Activated CD4-positive, CD25-positive, alpha-beta regulatory T cell treated with anti-CD3 and anti-CD28 coated beads, Interleukin-2, amount 50 U/mL, for 24 hours (primary cell): ENCODE results near the gene MARCHF7.
"Not testable (repeated sequence)": the region's sequence is repeated elsewhere in the genome, so short reads cannot be mapped to it uniquely, and the experiment has no call there.

ENCODE experiments used
- ATAC-seq, 2 donors: fragments of 150-1000 bp; cut with Tn5 transposase; one replicate each; pipeline ENCODE4 v1.10.0; 2021; ENCODE audit warnings: mild to moderate bottlenecking in 1 of 2, moderate library complexity in 1 of 2

MARCHF7 gene, protein sequence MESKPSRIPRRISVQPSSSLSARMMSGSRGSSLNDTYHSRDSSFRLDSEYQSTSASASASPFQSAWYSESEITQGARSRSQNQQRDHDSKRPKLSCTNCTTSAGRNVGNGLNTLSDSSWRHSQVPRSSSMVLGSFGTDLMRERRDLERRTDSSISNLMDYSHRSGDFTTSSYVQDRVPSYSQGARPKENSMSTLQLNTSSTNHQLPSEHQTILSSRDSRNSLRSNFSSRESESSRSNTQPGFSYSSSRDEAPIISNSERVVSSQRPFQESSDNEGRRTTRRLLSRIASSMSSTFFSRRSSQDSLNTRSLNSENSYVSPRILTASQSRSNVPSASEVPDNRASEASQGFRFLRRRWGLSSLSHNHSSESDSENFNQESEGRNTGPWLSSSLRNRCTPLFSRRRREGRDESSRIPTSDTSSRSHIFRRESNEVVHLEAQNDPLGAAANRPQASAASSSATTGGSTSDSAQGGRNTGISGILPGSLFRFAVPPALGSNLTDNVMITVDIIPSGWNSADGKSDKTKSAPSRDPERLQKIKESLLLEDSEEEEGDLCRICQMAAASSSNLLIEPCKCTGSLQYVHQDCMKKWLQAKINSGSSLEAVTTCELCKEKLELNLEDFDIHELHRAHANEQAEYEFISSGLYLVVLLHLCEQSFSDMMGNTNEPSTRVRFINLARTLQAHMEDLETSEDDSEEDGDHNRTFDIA

DNA sequence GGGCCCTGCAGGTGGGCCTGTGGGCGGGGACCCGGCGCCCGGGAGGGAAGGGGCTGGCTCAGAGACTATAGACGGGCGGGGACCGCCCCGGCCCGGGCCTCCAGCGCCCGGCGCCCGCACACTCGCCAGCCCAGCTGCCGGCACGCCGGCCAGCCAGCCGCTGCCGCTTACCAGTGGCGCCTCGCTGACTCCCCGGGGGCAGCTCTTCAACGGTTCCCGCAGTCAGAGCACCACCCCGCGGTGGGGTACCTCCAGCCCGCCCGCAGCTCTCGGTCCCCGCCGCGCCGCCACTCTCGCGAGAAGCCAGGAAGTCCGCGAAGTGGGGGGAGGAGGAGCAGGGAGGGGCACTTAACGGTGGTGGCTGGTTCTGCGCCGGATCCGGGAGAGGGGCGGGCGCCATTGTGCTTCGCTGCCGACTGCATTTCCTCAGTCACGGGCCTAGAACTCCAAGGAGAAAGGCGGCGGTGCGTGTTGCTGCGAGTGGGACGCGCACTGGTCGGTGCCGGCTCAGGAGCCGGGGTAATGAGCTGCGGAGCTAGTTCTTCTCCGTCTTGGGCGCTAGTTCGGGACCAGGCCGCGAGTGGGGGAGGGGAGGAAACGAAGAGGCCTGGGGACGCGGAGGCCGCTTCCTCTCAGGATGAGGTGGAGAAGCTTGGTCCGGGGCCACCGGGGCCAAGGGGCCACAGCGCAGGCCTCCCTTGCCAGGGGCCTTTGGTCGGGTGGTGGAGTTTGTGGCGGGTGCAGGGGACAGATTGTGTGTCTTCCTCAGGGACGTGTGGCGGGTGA lies at the start of gene MARCHF7:
TSS of gene MARCHF7 (plus strand) at position 364 of the 786 bp plus-strand sequence. CDS start 16,517 bp downstream, outside the sequence.
- peak; percentile 90 to 93 for ATAC-seq

DNA sequence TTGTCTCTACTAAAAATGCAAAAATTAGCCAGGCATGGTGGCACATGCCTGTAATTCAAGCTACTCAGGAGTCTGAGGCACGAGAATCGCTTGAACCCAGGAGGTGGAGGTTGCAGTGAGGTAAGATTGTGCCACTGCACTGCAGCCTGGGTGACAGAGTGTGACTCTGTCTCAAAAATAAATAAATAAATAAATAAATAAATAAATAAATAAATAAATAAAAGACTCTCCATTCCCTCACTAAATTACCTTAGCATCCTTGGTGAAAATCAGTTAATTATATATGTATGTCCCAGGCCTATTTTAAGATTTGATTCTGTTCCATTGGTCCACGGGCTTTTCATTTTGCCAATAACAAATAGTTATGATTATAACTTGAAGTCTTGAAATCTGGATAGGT lies 44.9 kb upstream of the MARCHF7 start:
- ATAC-seq: not testable (repeated sequence)

DNA sequence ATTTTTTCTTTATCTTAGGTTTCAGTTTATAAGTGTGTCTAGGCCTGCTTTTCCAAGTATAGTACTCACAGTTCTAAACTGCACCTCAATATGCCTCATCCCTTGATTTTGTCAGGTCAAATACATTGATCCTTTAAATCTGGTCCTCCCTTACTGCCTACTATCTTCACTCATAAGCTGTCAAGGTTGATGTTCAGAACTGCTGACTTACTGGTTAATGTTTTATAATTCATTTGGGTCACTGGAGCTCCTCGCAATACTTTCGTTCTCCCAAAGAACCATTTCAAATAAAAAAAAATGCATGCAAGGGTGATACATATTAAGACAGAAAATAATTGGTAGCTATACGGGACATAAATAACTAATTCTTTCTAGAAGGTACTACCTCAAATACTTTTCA lies 41.3 kb upstream of the MARCHF7 start:
- ATAC-seq: no peak

DNA sequence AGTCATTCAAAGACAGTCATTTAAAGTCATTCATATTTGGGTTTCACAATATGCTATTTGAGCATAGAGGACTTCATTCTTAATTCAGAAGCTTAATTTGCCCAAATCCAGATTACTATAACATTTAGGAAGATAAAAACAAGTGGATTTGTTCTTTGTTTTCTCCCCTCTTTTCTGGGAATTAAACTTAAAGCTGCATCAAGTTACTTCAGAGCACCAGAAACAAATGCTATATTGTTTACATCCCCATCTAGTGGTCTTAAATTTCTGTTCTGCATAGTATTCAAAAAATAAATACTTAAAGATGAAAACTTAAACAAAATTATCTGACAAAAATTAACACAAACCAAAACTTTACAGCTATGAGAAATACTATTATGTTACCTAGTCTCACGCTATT lies 34.7 kb upstream of the MARCHF7 start:
- ATAC-seq: no peak

DNA sequence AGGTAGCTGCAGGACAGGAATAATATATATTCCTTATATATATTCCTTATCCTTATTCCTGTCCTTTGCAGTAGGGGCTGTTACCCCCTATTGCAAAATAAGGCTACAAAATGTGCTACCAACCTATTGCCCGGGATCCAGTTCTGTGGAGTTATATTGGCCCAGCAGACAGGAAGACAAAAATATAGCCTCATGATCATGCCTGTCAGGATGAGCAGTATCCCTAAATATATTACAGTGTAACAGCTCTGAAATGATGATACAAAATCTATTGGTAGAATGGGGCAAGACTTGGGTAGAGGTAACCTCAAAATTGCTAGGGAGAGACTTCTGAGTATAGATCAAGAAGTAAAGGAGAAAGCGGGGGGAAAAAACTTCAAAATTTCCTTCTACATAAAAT lies 31.6 kb upstream of the MARCHF7 start:
- ATAC-seq: no peak

DNA sequence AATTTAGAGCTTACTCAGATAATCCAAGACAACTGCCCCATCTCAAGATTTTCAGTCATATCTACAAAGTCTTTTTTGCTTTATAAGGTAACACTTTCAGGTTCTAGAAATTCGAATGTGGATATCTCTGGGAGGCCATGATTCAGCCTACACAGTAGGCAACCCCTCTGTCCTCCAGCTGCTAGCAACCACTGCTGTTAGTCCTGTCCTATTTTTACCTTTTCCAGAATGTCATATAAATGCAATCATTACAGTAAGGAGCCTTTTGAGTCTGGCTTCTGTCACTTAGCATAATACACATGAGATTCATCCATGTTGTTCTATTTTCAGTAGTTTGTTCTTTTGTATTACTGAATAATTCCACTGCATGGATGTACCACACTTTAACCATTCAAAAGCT lies 28.5 kb upstream of the MARCHF7 start:
- ATAC-seq: no peak

DNA sequence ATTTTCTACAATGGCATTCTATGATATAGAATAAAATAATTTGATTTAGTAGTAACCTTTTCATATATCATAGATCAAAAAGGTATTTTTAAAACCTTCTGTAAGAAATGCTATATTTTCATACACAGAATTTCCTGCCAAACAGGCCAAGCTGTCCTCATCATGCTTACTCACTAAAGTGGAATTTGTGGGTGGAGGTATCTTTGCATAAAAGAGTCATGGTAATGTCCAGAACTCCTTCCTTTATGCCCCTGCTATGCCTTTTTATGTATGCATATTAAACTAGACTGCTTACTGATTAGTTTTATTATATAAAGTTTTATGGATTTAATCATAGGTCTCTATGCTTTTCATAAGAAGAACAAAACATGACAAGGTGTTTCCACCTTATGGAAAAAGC lies 27.5 kb upstream of the MARCHF7 start:
- ATAC-seq: no peak

DNA sequence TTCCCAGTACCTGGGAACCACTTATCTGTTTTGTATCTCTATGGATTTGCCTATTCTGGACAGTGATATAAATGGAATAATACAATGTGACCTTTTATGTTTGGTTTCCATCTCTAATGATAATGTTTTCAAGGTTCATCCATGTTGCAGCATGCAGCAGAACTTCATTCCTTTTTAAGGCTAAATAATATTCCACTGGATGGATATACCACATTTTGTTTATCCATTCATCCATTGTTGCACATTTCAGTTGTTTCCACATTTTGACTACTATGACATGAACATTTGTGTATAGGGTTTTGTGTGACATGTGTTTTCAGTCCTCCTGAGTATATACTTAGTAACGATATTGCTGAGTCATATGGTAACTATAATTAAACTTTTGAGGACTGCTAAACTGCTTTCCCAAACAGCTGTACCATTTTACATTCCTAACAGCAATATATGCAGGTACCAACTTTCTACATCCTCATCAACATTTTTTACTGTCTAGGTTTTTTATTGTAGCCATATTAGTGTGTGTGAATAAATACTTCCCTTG lies 17.7 kb upstream of the MARCHF7 start:
- no peak for ATAC-seq

DNA sequence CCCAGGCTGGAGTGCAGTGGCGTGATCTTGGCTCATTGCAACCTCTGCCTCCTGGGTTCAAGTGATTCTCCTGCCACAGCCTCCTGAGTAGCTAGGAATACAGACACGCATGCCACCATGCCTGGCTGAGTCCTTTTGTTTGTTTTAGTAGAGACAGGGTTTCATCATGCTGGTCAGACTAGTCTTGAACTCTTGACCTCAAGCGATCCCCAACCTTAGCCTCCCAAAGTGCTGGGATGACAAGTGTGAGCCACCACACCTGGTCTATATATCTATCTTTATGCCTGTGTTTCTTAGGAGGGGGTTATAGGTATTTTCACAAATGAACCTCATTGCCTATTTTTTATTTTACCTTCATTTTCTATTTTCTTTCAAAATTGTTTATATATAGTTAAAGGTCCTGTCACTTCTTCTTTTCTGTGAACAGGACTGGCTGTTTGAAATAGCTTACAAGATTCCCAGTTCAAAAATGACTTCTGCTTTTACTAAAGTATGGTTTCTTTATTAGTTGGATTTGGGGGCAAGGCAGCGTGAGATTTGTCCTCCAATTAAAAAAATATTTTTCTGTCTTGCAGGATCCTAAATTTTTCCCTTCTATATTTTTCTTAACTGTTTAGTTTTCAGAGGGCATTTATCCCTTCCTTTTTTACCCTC lies 16.4 kb upstream of the MARCHF7 start:
- no peak for ATAC-seq

DNA sequence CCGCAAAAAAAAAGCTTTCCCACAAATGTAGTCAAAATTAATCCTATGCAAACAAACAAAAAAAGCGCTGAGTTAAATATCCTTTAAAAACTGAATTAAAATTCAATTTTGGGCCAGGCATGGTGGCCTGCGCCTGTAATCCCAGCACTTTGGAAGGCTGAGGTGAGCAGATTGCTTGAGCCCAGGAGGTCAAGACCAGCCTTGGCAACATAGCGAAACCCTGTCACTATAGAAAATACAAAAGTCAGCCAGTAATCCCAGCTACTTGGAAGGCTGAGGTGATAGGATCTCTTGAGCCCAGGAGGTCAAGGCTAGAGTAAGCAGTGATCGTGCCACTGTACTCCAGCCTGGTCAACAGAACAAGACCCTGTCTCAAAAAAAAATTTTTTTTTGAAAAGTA lies 8.8 kb upstream of the MARCHF7 start:
- ATAC-seq: no peak

DNA sequence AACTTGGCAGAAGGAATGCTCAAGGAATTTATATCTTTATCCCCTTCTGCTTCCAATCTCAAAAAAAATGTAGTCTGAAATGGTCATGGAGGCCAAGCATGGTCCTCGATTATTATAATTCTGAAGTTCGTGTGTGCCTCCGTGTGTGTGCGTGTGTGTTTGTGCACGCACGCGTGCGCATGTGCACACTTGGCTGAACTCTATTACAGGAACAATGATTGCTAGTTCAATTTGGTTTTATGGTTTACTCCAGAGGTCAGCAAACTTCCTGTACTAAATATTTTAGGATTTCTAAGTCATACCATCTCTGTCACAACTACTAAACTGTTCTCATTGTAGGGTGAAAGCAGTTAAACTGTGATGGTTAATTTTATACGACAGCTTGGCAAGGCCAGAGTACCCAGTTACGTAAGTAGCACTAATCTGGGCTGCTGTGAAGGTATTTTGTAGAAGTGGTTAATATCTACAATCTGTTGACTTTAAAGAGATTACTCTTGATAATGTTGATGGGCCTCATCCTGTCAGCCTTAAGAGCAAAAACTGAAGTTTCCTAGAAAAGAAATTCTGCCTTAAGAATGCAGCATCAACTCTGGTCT lies 5.8 kb upstream of the MARCHF7 start:
- no peak for ATAC-seq

DNA sequence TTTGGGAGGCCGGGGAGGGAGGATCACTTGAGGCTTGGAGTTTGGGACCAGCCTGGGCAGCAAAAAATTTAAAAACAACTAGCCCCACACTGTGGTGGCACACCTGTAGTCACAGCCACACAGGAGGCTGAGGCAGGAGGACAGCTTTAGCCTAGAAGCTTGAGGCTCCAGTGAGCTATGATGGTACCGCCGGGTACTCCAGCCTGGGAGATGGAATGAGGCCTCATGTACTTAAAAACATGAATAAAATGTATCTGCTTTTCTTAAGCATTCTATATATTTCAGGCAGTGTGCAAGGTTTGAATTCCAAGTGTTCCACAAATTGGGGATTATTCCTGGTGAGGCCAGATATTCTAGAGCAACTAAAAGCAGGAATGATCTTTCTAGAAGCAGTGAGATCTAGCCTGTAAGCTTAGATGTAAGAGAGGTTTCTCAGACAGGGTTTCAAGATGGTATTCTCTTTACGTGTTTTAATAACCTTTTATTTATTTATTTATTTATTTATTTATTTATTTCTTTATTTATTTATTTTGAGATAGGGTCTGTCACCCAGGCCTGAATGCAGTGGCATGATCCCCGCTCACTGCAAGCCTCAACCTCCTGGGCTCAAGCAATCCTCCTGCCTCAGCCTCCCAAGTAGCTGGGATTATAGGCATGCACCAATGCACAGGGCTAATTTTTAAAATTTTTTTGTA lies 4.1 kb upstream of the MARCHF7 start:
- no peak for ATAC-seq

DNA sequence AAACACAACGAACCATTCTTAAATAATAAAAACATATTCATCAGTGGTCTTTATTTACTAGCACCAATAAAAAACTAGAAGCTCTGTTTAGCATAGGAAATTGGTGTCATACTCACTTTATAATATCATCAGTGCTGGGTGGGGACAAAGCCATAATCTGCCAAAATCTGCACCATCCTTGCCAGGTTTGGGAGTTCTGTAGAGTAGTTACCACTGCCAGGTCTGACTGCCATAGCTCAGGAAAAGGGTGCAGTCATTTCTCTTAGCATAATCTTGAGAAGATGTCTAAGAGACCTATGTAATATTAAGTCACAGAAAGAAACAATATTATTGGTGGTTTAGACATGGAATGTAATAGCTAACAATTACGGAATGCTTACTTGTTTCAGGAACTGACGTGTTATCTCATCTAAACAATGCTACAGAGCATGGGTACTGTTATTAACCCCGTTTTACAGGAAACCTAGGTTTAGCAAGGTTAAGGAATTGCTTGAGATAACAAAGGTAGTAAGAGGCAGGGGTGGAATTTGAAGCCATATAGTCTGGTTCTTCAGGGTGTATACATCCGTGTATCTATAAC lies 1.6 kb upstream of the MARCHF7 start:
- ATAC-seq: no peak

DNA sequence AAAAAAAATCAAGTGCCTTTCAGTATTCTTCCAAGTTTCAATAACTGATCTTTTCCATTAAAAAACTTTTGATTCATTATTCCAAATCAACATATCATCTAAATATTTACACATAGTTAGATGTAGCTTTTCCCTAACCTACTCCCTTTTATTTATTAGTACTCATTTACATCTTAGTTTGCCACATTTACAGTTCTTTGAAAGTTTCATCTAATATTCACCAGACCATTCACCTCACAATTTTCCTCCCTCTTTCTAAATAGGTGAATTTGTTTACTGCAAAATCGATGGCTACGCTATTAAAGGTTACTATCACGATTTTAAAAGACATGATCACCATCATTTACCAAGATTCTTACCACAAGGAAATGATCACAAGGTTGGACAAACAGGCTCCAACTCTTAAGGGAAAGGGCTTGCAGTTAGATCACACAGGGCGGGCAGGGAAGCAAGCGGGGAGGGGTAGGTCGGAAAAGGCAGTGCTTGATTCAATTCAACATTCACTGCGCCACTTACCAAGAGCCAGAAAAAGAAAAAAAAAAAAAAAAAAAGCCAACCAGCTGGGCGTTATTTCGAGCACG lies 654 bp upstream of the MARCHF7 start:
- no peak for ATAC-seq

DNA sequence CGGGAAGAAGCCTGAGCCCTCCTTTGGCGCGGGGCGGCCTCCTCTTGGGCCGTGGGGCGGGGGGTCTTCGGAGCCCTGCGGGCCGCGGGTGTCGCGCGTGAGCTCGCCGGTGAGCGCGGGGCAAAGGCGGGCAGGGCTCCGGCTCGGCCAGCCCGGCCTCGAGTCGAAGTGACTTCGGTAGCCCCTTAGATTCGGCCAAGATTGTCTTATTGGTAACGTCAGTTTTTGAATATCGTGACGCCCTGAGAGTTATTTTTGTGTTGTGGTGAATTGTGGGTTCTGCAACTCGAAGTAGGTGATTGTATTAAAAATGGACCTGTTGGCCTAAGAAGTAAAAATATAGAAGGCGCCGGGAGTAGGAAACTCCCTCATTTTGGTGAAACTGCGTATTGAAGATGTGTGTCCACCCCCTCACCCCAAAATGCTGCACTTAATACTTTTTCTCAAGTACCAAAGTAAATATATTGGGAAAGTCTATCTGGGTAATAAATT lies 669 bp downstream of the MARCHF7 start:
- ATAC-seq: peak; percentile 0 to 1

DNA sequence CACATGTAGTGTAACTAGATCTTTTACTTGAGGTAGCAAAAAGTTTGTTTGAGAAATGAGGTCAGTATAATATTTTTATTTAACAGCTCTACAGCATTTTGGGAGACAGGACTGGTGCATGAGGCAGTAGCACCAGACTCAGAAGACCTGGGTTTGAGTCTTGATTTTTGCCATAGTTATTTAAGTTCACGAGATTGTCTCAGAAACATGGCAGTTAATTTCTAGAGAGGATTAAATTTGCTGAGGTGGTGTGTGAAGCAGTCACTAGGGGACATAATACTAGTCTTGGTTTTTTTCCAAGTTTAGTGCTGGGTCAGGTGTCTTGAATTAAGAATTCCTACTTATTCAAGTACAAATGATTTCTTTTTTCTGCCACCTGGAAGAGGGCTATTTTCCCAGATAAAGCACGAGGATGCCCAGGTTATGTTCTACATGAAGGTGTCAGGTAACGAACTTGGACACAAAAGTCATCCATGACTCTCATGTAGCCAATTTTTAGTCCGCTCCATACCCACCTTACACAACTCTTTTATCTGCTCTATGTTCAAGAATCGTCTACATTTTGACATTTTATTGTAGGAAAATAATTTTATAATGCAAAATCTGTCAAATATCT lies 1.4 kb downstream of the MARCHF7 start:
- ATAC-seq: no peak

DNA sequence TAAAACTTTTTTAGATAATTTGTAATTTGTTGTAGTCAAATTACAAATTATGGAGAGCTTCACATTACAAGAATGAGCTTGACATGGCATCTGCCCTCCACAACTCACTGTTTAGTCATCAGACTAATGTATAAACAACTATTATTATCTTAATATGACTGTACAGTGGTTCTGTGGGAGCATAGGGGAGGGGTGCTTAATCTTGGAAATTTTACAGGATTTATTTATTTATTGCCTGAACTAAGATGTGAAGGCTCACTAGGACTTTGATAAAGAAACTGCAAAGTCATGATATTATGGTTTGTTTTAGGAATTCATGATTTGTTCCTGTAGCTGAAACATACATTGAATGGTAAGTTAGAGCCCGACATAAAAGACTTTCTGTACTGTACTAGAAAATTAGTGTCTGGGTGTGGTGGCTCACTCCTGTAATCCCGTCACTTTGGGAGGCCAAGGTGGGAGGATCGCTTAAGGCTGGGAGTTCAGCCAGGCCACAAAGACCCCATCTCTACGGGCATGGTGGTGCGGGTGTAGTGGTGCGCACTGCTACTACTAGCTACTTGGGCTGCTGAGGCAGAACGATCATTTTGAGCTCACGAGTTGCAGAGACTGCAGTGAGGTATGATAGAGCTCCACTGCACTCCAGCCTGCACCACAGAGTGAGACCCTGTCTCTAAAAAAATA lies 2.1 kb downstream of the MARCHF7 start:
- ATAC-seq: peak in 1 of 2 donors; percentile 15

DNA sequence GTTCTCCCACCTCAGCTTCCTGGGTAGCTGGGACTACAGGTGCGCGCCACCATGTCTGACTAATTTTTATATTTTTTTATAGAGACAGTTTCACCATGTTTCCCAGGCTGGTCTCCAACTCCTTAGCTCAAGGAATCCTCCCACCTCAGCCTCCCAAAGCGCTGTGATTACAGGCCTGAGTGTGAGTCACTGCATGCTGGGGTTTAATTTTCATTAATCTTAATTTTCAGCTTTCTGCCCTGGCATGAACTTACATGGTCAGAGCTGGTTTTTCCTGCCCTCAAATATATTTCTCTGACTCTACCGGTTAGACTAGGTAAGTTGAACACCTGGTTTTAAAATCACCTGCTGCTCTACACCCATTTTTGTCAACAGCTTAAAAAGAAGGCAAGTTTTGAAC lies 3.1 kb downstream of the MARCHF7 start:
- ATAC-seq: no peak

DNA sequence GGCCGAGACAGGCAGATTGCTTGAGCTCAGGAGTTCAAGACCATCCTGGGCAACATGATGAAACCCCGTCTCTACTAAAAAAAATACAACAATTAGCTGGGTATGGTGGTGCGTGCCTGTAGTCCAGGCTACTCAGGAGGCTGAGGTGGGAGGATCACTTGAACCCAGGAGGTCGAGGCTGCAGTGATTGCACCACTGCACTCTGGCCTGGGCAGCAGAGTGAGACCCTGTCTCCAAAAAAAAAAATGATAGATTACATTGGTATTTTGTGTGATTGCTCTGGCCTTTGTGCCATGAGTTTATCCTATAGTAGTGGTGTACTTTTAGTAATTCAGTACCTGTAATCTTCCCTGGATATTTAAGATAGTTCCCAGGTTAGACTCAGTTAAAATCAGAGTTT lies 4.1 kb downstream of the MARCHF7 start:
- not testable (repeated sequence) for ATAC-seq
